A549 (cell line): ENCODE measurements around the gene ANKS1B.

Source experiments
- BHLHE40 ChIP-seq: IDR thresholded peaks from 2 replicates; pipeline ENCODE4 v1.6.1; 2012; ENCODE audit warnings: low read depth, low read length, inconsistent platforms
- CTCF ChIP-seq: fragments of >200 bp; sonication (Bioruptor Twin); formaldehyde crosslinking; IDR thresholded peaks from 3 replicates; pipeline ENCODE4 v1.5.1; 2016
- EHMT2 ChIP-seq: fragments of 200-600 bp; sonication (generic); IDR thresholded peaks from 2 replicates; pipeline ENCODE4 v1.6.1; 2016; ENCODE audit warnings: antibody characterized with exemption, low read depth, mild to moderate bottlenecking, moderate library complexity
- MYC ChIP-seq: IDR thresholded peaks from 2 replicates; pipeline ENCODE4 v1.6.1; 2012; ENCODE audit warnings: mild to moderate bottlenecking, inconsistent platforms, low read length, improper control_type of control experiment, borderline replicate concordance
- POLR2A ChIP-seq: IDR thresholded peaks from 2 replicates; pipeline ENCODE4 v1.6.1; 2012; ENCODE audit warnings: mild to moderate bottlenecking, low read length
- POLR2AphosphoS2 ChIP-seq: conservative IDR thresholded peaks from 2 replicates; pipeline ENCODE4 v1.6.1; 2012; ENCODE audit warnings: low read length, improper control_type of control experiment, inconsistent platforms
- RAD21 ChIP-seq, 2 experiments: fragments of >200 bp in 1 of 2; sonication (Bioruptor Twin) in 1 of 2; formaldehyde crosslinking in 1 of 2; IDR thresholded peaks in 1 of 2; conservative IDR thresholded peaks in 1 of 2; 2 replicates in 1 of 2; 3 replicates in 1 of 2; pipeline ENCODE4 v1.6.1; 2012 to 2018; ENCODE audit warnings: inconsistent platforms in 1 of 2

DNA sequence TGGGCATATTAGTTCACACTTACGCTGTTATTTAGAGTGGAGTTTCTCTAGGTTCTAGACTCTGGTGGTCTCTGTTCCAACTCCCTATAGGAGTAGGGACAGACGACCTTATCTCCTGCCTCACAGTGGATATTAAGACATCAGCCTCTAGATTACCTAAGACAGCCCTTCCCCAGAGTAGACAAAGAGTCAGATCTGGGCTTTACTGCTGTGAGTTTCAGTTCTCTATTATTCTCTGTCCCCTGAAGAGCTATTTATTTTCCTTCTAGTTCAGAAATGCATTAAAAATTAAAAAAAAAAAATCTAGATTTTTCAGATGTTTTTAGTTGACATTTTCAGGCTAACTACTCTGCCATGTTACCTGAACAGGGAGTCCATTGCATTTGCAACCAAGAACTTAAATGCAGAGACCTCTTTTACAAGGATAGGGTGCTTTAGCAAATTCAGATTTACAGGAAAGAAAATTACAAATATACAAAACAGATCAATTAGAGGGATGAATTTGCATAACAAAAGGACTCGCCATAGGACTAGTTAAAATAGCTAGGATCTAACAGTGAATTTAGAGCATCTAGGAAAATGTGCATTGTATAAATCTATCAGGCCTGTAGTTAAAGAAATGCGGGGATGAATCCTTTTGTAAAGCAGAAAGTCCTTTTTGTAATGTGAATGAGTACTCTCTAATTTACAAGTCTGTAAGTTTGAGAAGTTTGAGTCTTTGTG is 958.2 kb downstream of the ANKS1B start:
- TF ChIP-seq POLR2A (no peak), CTCF (no peak), POLR2AphosphoS2 (no peak), EHMT2 (no peak), MYC (no peak), RAD21 (conservative IDR thresholded peaks at IDR 0.05 in 1 of 2, IDR thresholded peaks at IDR 0.05 in 1 of 2) (no peak), BHLHE40 (no peak)
